Astrocyte (in vitro differentiated cells and primary cell): ENCODE measurements around the gene SREBF1. TPM values are rescaled to one million over a fixed set of nuclear protein-coding genes. Genes with fewer than 3 reads are reported as not detected.

Experiments
- DNase-seq: peaks from one replicate; pipeline ENCODE4 v3.0.0-alpha.2; 2010; ENCODE audit warnings: low read depth
- FAIRE-seq: peaks from 2 replicates; lab custom pipeline; 2011; peaks lifted over from hg19 to GRCh38; lab: Jason Lieb, UNC
- H2AFZ ChIP-seq: 2 replicates; pipeline ENCODE4 v1.6.0; 2012; ENCODE audit warnings: low read depth, low read length, inconsistent platforms
- H3K27ac ChIP-seq: 2 replicates; pipeline ENCODE4 v1.5.1; 2011; ENCODE audit warnings: low read depth, low read length, inconsistent platforms
- H3K27me3 ChIP-seq: 2 replicates; pipeline ENCODE4 v1.6.0; 2011; ENCODE audit warnings: low read length, inconsistent platforms; ENCODE audit not compliant: insufficient read depth
- H3K36me3 ChIP-seq: 2 replicates; pipeline ENCODE4 v1.5.1; 2011; ENCODE audit warnings: low read length, inconsistent platforms; ENCODE audit not compliant: insufficient read depth
- H3K4me1 ChIP-seq: 2 replicates; pipeline ENCODE4 v1.5.1; 2011; ENCODE audit warnings: low read length, inconsistent platforms; ENCODE audit not compliant: insufficient read depth
- H3K4me2 ChIP-seq: 2 replicates; pipeline ENCODE4 v1.6.0; 2012; ENCODE audit warnings: low read length, inconsistent platforms
- H3K4me3 ChIP-seq: 2 replicates; pipeline ENCODE4 v1.5.1; 2011; ENCODE audit warnings: low read depth, mild to moderate bottlenecking, low read length, inconsistent platforms; ENCODE audit not compliant: insufficient read depth
- H3K79me2 ChIP-seq: 2 replicates; pipeline ENCODE4 v1.6.0; 2012; ENCODE audit warnings: mild to moderate bottlenecking, low read length, inconsistent platforms; ENCODE audit not compliant: insufficient read depth
- H3K9ac ChIP-seq: 2 replicates; pipeline ENCODE4 v1.6.0; 2012; ENCODE audit warnings: mild to moderate bottlenecking, low read length, inconsistent platforms
- H3K9me3 ChIP-seq: 2 replicates; pipeline ENCODE4 v1.5.1; 2012; ENCODE audit warnings: low read depth, mild to moderate bottlenecking, low read length, inconsistent platforms; ENCODE audit not compliant: insufficient read depth
- H4K20me1 ChIP-seq: 2 replicates; pipeline ENCODE4 v1.6.0; 2012; ENCODE audit warnings: low read length, inconsistent platforms; ENCODE audit not compliant: insufficient read depth
- H3K27ac Mint-ChIP-seq: one replicate; pipeline ENCODE4 v1.8.0; 2021; ENCODE audit warnings: mild to moderate bottlenecking, mixed read lengths; ENCODE audit not compliant: unreplicated experiment
- H3K27me3 Mint-ChIP-seq: one replicate; pipeline ENCODE4 v1.8.0; 2021; ENCODE audit warnings: low read depth, mixed read lengths; ENCODE audit not compliant: unreplicated experiment
- H3K36me3 Mint-ChIP-seq: one replicate; pipeline ENCODE4 v1.8.0; 2021; ENCODE audit warnings: low read depth, mixed read lengths; ENCODE audit not compliant: unreplicated experiment
- H3K4me1 Mint-ChIP-seq: one replicate; pipeline ENCODE4 v1.8.0; 2021; ENCODE audit warnings: low read depth, mixed read lengths; ENCODE audit not compliant: unreplicated experiment
- H3K4me3 Mint-ChIP-seq: one replicate; pipeline ENCODE4 v1.8.0; 2021; ENCODE audit warnings: mild to moderate bottlenecking, moderate library complexity, mixed read lengths; ENCODE audit not compliant: unreplicated experiment
- H3K9me3 Mint-ChIP-seq: one replicate; pipeline ENCODE4 v1.8.0; 2021; ENCODE audit warnings: mild to moderate bottlenecking, mixed read lengths; ENCODE audit not compliant: unreplicated experiment
- EZH2 ChIP-seq: IDR thresholded peaks from 2 replicates; pipeline ENCODE4 v1.6.1; 2012; ENCODE audit warnings: mild to moderate bottlenecking, low read length, inconsistent platforms; ENCODE audit not compliant: insufficient read depth
- total RNA-seq: library from RNA; stranded (reverse); gene quantifications from 2 replicates; pipeline ENCODE4 v1.2.1, GENCODE V29; 2021
- TF ChIP-seq, protein P1 (sequence below): IDR thresholded peaks from 2 replicates; pipeline ENCODE4 v1.5.1; 2011; ENCODE audit warnings: low read depth, mild to moderate bottlenecking, inconsistent platforms, low read length, moderate library complexity; ENCODE audit not compliant: insufficient read depth

Gene SREBF1
- total RNA-seq, 1 donor from 2014 or later: 65.6 TPM

DNA sequence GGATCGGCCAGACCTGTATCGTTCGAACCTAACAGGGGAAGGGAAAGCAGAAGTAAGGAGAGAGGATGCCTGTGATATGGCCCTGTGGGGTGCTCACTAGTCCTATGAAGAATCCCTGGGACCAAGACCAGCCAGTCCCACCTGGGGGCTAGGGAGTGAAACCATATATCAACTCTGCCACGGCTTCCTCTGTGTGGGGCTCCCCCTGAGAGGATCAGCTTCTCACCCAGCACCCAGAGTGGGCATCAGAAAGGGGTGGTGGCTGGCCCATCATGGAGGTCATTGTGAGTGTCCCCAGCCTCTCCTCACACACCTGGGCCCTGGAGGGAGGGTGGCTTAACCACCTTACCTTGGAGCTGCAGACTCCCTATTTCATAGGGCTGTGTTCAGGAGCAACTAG lies 30.1 kb upstream of the SREBF1 start:
- Histone ChIP-seq H3K9ac (no peak overlapping the region), H3K27me3 (no peaks in the 10 kb centered on the region), H3K36me3 (peaks cover 5% of the 10 kb centered on the region), H3K9me3 (no peaks in the 10 kb centered on the region), H4K20me1 (no peaks in the 10 kb centered on the region), H3K4me2 (no peak overlapping the region), H3K79me2 (no peaks in the 10 kb centered on the region), H3K27ac (no peak overlapping the region), H3K4me1 (no peaks in the 10 kb centered on the region), H3K4me3 (no peak overlapping the region), H2AFZ (no peak overlapping the region)
- no peak for FAIRE-seq
- H3K36me3 Mint-ChIP-seq: peaks cover 16% of the 10 kb centered on the region
- peaks cover 8% of the 10 kb centered on the region for H3K4me1 Mint-ChIP-seq
- H3K27me3 Mint-ChIP-seq: no peaks in the 10 kb centered on the region
- no peaks in the 10 kb centered on the region for H3K9me3 Mint-ChIP-seq
- H3K4me3 Mint-ChIP-seq: no peak overlapping the region
- no peak for TF ChIP-seq EZH2
- TF ChIP-seq, protein P1, sequence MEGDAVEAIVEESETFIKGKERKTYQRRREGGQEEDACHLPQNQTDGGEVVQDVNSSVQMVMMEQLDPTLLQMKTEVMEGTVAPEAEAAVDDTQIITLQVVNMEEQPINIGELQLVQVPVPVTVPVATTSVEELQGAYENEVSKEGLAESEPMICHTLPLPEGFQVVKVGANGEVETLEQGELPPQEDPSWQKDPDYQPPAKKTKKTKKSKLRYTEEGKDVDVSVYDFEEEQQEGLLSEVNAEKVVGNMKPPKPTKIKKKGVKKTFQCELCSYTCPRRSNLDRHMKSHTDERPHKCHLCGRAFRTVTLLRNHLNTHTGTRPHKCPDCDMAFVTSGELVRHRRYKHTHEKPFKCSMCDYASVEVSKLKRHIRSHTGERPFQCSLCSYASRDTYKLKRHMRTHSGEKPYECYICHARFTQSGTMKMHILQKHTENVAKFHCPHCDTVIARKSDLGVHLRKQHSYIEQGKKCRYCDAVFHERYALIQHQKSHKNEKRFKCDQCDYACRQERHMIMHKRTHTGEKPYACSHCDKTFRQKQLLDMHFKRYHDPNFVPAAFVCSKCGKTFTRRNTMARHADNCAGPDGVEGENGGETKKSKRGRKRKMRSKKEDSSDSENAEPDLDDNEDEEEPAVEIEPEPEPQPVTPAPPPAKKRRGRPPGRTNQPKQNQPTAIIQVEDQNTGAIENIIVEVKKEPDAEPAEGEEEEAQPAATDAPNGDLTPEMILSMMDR: no peak
- DNase-seq: no peak
- H3K27ac Mint-ChIP-seq: no peak overlapping the region

DNA sequence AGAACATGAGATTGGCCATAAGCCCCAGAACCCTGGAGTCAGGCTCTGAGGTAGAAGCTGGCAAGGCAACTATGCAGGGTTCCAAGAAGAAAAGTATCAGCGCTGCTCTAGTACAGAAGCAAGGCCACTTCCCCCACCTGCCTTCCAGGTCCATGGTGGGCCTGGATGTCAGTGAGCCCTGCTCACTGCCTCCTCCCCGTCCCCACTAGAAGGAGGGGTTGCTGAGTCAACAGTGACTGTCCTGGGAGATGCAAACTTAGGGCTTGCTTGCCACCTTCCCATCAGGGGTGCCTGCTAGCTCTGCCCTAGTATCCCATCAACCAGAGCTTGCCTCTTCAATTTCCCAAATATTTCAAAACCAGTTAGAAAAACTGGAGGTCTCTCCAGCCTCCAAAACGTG lies 29.6 kb upstream of the SREBF1 start:
- TF ChIP-seq, protein P1: no peak
- no peaks in the 10 kb centered on the region for H4K20me1 ChIP-seq
- FAIRE-seq (no peak), DNase-seq (no peak)
- Mint-ChIP-seq H3K9me3 (no peaks in the 10 kb centered on the region), H3K27me3 (no peaks in the 10 kb centered on the region), H3K36me3 (peaks cover 13% of the 10 kb centered on the region), H3K27ac (no peak overlapping the region), H3K4me3 (no peak overlapping the region), H3K4me1 (peaks cover 8% of the 10 kb centered on the region)
- no peak overlapping the region for H3K4me2 ChIP-seq
- H2AFZ ChIP-seq: no peak overlapping the region
- no peaks in the 10 kb centered on the region for H3K9me3 ChIP-seq
- peaks cover 5% of the 10 kb centered on the region for H3K36me3 ChIP-seq
- H3K9ac ChIP-seq: no peak overlapping the region
- H3K4me3 ChIP-seq: no peak overlapping the region
- H3K27me3 ChIP-seq: no peaks in the 10 kb centered on the region
- no peaks in the 10 kb centered on the region for H3K79me2 ChIP-seq
- no peak overlapping the region for H3K27ac ChIP-seq
- H3K4me1 ChIP-seq: no peaks in the 10 kb centered on the region

- H3K4me2 ChIP-seq: no peak overlapping the region
- H3K27me3 ChIP-seq: no peaks in the 10 kb centered on the region
- FAIRE-seq: no peak
- no peak for DNase-seq
- Mint-ChIP-seq H3K27ac (no peak overlapping the region), H3K4me1 (peaks cover 8% of the 10 kb centered on the region), H3K27me3 (no peaks in the 10 kb centered on the region), H3K4me3 (no peak overlapping the region), H3K9me3 (no peaks in the 10 kb centered on the region), H3K36me3 (peaks cover 18% of the 10 kb centered on the region)
- no peaks in the 10 kb centered on the region for H3K79me2 ChIP-seq
- no peak overlapping the region for H3K4me3 ChIP-seq
- H2AFZ ChIP-seq: no peak overlapping the region
- H3K4me1 ChIP-seq: no peaks in the 10 kb centered on the region
- TF ChIP-seq, protein P1: no peak
- no peak for TF ChIP-seq EZH2
- peaks cover 5% of the 10 kb centered on the region for H3K36me3 ChIP-seq
- H3K9ac ChIP-seq: no peak overlapping the region
- H3K9me3 ChIP-seq: no peaks in the 10 kb centered on the region
- H4K20me1 ChIP-seq: peaks cover under 1% of the 10 kb centered on the region
- no peak overlapping the region for H3K27ac ChIP-seq
Measured at GRCh38 chr17:17865035-17865434, 28.2 kb upstream of the SREBF1 start.
